MM.1S (cell line): ENCODE measurements around the gene LTBP1.

ENCODE experiments used
- CTCF ChIP-seq: fragments of 300-600 bp; sonication (generic); IDR thresholded peaks from 2 replicates; pipeline ENCODE4 v1.5.1; 2016; ENCODE audit warnings: antibody characterized with exemption, low read length, mixed read lengths
- EZH2 ChIP-seq: fragments of 300-600 bp; sonication (generic); optimal IDR thresholded peaks from 2 replicates; pipeline ENCODE3; 2017; ENCODE audit warnings: low read depth, mild to moderate bottlenecking, antibody characterized with exemption, low read length, mixed read lengths
- EZH2phosphoT487 ChIP-seq: fragments of 300-600 bp; sonication (generic); IDR thresholded peaks from 2 replicates; pipeline ENCODE4 v1.6.1; 2018; ENCODE audit warnings: antibody characterized with exemption, low read length

GRCh38 chr2:32931945-32932709 is 14.6 kb upstream of the LTBP1 start:
- TF ChIP-seq CTCF (no peak), EZH2 (no peak), EZH2phosphoT487 (no peak)
